HepG2 (cell line): ENCODE results near the gene LLGL2. TPM values are rescaled to one million over a fixed set of nuclear protein-coding genes. Genes with fewer than 3 reads are reported as not detected.

Experiments
- CC2D1A ChIP-seq: sonication (generic); formaldehyde crosslinking; IDR thresholded peaks from 2 replicates; pipeline ENCODE4 v1.8.1; 2023; ENCODE audit warnings: mild to moderate bottlenecking, missing genetic modification reagents
- DRAP1 ChIP-seq: IDR thresholded peaks from 2 replicates; pipeline ENCODE4 v1.6.1; 2016; ENCODE audit warnings: missing genetic modification reagents, missing compliant biosample characterization
- EEA1 ChIP-seq: sonication (generic); formaldehyde crosslinking; IDR thresholded peaks from 2 replicates; pipeline ENCODE4 v1.5.1; 2020; ENCODE audit warnings: mild to moderate bottlenecking, missing genetic modification reagents, borderline replicate concordance
- EHMT2 ChIP-seq: fragments of 200-600 bp; sonication (generic); IDR thresholded peaks from 2 replicates; pipeline ENCODE4 v1.7.0; 2017; ENCODE audit warnings: antibody characterized with exemption, low read depth, low read length, borderline replicate concordance
- MBNL3 ChIP-seq: fragments of 250-450 bp; sonication (Bioruptor Pico); conservative IDR thresholded peaks from 2 replicates; pipeline ENCODE4 v1.8.0; 2022; ENCODE audit warnings: mild to moderate bottlenecking, inconsistent platforms
- MEIS2 ChIP-seq: sonication (generic); formaldehyde crosslinking; IDR thresholded peaks from 2 replicates; pipeline ENCODE4 v1.9.0; 2021; ENCODE audit warnings: mild to moderate bottlenecking, missing genetic modification reagents
- NFATC3 ChIP-seq: sonication (generic); formaldehyde crosslinking; IDR thresholded peaks from 2 replicates; pipeline ENCODE4 v1.5.1; 2020; ENCODE audit warnings: mild to moderate bottlenecking, missing genetic modification reagents
- PLSCR1 ChIP-seq: sonication (generic); formaldehyde crosslinking; IDR thresholded peaks from 2 replicates; pipeline ENCODE4 v1.5.0; 2020; ENCODE audit warnings: missing genetic modification reagents, mild to moderate bottlenecking, borderline replicate concordance
- SOX5 ChIP-seq: IDR thresholded peaks from 2 replicates; pipeline ENCODE4 v1.6.1; 2016; ENCODE audit warnings: borderline replicate concordance
- SSRP1 ChIP-seq: IDR thresholded peaks from 2 replicates; pipeline ENCODE4 v1.6.1; 2016; ENCODE audit warnings: control low read depth
- TCF12 ChIP-seq, 2 experiments: fragments of 450-650 bp in 1 of 2; sonication (generic) in 1 of 2; formaldehyde crosslinking in 1 of 2; IDR thresholded peaks; 2 replicates each; pipeline versions ENCODE4 v1.6.1 to v1.8.0; 2017 to 2022; ENCODE audit warnings: antibody characterized with exemption in 1 of 2, mild to moderate bottlenecking in 1 of 2, missing genetic modification reagents in 1 of 2, moderate library complexity in 1 of 2
- ZNF773 ChIP-seq: sonication (generic); formaldehyde crosslinking; IDR thresholded peaks from 2 replicates; pipeline ENCODE4 v1.4.0; 2020; ENCODE audit warnings: missing genetic modification reagents, borderline replicate concordance
- polyA plus RNA-seq, 8 experiments: library from polyadenylated mRNA; depleted of rRNA in 3 of 8; stranded (reverse) in 7 of 8; unstranded in 1 of 8; fragments of >200 nt; fragmentation: Illumina TruSeq in 4 of 8; extraction: Trizol in 4 of 8; gene quantifications; 2 replicates each; pipeline versions ENCODE4 v1.2.1 to v1.2.3, GENCODE V29; 2011 to 2016; ENCODE audit warnings: low read depth in 4 of 8, missing spikeins in 1 of 8, mixed read lengths in 1 of 8; ENCODE audit not compliant: insufficient read depth in 1 of 8
- total RNA-seq, 5 experiments: library from RNA; depleted of rRNA; stranded (reverse); fragments of >200 nt; fragmentation: Illumina TruSeq; extraction: Trizol; gene quantifications; 2 replicates each; pipeline ENCODE4 v1.2.3, GENCODE V29; 2016; ENCODE audit warnings: low read depth in 1 of 5
- TF ChIP-seq, protein P1 (sequence below): sonication (generic); formaldehyde crosslinking; IDR thresholded peaks from 2 replicates; pipeline ENCODE4 v1.5.1; 2020; ENCODE audit warnings: missing genetic modification reagents, mild to moderate bottlenecking, borderline replicate concordance
- TF ChIP-seq, protein P2 (sequence below): sonication (generic); formaldehyde crosslinking; IDR thresholded peaks from 2 replicates; pipeline ENCODE4 v1.9.0; 2021; ENCODE audit warnings: mild to moderate bottlenecking, missing genetic modification reagents

Gene LLGL2
- total and polyA plus RNA-seq, 2 of the 13 experiments (the other 11 are each of a cell fraction or from before 2014, with no cell fraction given): 83.0 to 86.7 TPM

DNA sequence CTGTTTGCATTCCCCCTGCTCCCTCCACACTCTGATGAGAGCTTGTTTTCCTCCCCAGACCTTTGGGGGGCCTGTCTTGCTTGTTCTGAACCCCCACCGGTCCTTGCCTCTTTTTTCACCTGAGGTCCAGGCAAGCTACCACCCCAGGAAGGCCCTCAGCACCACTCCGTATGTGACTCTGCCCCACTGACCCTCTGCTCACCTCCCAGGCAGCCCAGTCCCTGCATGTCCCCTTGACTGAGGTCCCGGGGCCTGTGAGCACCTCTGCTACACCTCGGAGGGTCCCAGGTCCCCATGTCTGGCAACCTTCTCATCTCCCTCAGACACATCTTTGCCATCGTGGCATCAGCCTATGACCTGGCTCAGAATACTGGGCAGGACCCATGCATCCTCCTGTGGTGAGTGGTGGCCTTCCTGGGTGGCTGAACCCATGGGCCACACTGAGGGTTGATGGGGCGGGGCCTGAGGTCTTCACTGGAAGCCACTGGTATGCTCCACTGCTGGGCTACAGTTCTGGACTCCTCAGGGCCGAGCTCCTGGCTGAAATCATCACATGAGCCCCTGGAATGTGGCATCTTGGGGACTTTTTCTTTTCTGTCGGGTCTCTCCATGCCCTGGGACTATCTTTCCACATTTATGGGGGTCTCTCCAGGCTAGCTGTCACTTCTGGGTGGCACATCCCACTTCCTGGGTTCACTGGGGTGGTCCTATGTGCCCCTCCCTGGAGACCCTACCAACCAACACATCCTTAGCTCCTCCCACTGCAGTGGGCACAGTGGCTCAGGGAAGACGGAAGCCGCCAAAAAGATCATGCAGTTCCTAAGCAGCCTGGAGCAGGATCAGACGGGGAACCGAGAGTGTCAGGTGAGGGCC lies 65.6 kb downstream of the LLGL2 start (continued):
- TF ChIP-seq SSRP1 (CRISPR knock-in tag): no peak
- no peak for TF ChIP-seq EEA1 (CRISPR knock-in tag)
- no peak for TF ChIP-seq MEIS2
- TF ChIP-seq NFATC3 (CRISPR knock-in tag): no peak
- TF ChIP-seq EHMT2: no peak
- TF ChIP-seq DRAP1 (CRISPR knock-in tag): 0 out of 2 replicates have a peak, but pooled peaks have one; percentile 12
- TF ChIP-seq CC2D1A (CRISPR knock-in tag): no peak
- TF ChIP-seq ZNF773 (CRISPR knock-in tag): no peak
- TF ChIP-seq SOX5 (CRISPR knock-in tag): no peak
- TF ChIP-seq, protein P1, sequence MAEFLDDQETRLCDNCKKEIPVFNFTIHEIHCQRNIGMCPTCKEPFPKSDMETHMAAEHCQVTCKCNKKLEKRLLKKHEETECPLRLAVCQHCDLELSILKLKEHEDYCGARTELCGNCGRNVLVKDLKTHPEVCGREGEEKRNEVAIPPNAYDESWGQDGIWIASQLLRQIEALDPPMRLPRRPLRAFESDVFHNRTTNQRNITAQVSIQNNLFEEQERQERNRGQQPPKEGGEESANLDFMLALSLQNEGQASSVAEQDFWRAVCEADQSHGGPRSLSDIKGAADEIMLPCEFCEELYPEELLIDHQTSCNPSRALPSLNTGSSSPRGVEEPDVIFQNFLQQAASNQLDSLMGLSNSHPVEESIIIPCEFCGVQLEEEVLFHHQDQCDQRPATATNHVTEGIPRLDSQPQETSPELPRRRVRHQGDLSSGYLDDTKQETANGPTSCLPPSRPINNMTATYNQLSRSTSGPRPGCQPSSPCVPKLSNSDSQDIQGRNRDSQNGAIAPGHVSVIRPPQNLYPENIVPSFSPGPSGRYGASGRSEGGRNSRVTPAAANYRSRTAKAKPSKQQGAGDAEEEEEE (CRISPR knock-in tag): no peak
- TF ChIP-seq, protein P2, sequence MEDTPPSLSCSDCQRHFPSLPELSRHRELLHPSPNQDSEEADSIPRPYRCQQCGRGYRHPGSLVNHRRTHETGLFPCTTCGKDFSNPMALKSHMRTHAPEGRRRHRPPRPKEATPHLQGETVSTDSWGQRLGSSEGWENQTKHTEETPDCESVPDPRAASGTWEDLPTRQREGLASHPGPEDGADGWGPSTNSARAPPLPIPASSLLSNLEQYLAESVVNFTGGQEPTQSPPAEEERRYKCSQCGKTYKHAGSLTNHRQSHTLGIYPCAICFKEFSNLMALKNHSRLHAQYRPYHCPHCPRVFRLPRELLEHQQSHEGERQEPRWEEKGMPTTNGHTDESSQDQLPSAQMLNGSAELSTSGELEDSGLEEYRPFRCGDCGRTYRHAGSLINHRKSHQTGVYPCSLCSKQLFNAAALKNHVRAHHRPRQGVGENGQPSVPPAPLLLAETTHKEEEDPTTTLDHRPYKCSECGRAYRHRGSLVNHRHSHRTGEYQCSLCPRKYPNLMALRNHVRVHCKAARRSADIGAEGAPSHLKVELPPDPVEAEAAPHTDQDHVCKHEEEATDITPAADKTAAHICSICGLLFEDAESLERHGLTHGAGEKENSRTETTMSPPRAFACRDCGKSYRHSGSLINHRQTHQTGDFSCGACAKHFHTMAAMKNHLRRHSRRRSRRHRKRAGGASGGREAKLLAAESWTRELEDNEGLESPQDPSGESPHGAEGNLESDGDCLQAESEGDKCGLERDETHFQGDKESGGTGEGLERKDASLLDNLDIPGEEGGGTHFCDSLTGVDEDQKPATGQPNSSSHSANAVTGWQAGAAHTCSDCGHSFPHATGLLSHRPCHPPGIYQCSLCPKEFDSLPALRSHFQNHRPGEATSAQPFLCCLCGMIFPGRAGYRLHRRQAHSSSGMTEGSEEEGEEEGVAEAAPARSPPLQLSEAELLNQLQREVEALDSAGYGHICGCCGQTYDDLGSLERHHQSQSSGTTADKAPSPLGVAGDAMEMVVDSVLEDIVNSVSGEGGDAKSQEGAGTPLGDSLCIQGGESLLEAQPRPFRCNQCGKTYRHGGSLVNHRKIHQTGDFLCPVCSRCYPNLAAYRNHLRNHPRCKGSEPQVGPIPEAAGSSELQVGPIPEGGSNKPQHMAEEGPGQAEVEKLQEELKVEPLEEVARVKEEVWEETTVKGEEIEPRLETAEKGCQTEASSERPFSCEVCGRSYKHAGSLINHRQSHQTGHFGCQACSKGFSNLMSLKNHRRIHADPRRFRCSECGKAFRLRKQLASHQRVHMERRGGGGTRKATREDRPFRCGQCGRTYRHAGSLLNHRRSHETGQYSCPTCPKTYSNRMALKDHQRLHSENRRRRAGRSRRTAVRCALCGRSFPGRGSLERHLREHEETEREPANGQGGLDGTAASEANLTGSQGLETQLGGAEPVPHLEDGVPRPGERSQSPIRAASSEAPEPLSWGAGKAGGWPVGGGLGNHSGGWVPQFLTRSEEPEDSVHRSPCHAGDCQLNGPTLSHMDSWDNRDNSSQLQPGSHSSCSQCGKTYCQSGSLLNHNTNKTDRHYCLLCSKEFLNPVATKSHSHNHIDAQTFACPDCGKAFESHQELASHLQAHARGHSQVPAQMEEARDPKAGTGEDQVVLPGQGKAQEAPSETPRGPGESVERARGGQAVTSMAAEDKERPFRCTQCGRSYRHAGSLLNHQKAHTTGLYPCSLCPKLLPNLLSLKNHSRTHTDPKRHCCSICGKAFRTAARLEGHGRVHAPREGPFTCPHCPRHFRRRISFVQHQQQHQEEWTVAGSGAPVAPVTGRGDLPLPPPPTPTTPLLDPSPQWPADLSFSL: no peak
- TF ChIP-seq TCF12 (IDR thresholded peaks at IDR 0.05): no peak
- no peak for TF ChIP-seq TCF12 (CRISPR knock-in tag; IDR thresholded peaks at IDR 0.05)
- TF ChIP-seq PLSCR1 (CRISPR knock-in tag): no peak
- TF ChIP-seq MBNL3 (CRISPR knock-in tag): no peak
